Hippocampal formation (tissue), 2 donors: Measurements from ENCODE around the gene CYB5A.

Experiments
- DNase-seq, 2 donors: peaks; one replicate each; lab custom pipeline; 2025; lab: John Stamatoyannopoulos, UW

CYB5A gene

DNA sequence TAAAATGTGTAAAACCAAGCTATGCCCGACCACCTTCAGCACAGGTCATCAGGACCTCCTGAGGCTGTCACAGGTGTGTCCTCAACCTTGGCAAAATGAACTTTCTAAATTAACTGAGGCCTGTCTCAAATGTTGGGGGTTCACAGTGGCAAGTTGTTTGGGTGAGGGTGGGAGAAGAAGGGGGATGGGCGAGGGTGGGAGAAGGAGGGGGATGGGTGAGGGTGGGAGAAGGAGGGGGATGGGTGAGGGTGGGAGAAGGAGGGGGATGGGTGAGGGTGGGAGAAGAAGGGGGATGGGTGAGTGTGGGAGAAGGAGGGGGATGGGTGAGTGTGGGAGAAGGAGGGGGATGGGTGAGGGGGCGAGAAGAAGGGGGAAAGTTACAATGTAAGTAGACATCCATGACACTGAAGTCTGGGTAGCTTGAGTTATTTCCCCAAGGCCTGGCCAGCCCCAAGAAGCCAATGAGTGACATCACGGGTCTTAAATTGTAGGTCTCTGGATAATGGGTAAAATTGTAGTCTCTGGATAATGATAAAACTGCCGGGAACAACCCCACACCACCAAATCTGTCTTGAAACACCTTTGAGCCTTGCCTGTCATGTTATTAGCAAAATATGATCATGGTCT is 87.1 kb downstream of the CYB5A start:
- no peak for DNase-seq

GRCh38 chr18:74203811-74204210 is 88.0 kb downstream of the CYB5A start:
- no peak for DNase-seq
